Parathyroid adenoma (tissue), 2 donors: ENCODE results near the gene MMP24OS.
A peak's percentile ranks its signal among the peaks of the same experiment; 100 is the strongest.
"Not testable (repeated sequence)": the region's sequence is repeated elsewhere in the genome, so short reads cannot be mapped to it uniquely, and the experiment has no call there.

ENCODE experiments used
- H2AFZ ChIP-seq: fragments of 300-600 bp; sonication (generic); one replicate; pipeline ENCODE4 v1.7.0; 2017; ENCODE audit warnings: antibody characterized with exemption, mild to moderate bottlenecking
- H3K27ac ChIP-seq: fragments of 300-600 bp; sonication (generic); one replicate; pipeline ENCODE4 v1.7.0; 2017
- H3K27me3 ChIP-seq: fragments of 300-600 bp; sonication (generic); one replicate; pipeline ENCODE4 v1.7.0; 2017; ENCODE audit warnings: low read length; ENCODE audit not compliant: control insufficient read depth, insufficient read depth
- H3K36me3 ChIP-seq: fragments of 300-600 bp; sonication (generic); one replicate; pipeline ENCODE4 v1.7.0; 2017; ENCODE audit warnings: low read length; ENCODE audit not compliant: control insufficient read depth, insufficient read depth
- H3K4me1 ChIP-seq: fragments of 300-600 bp; sonication (generic); one replicate; pipeline ENCODE4 v1.7.0; 2017; ENCODE audit warnings: control low read depth
- H3K4me2 ChIP-seq: fragments of 300-600 bp; sonication (generic); one replicate; pipeline ENCODE4 v1.7.0; 2017; ENCODE audit warnings: low read length
- H3K4me3 ChIP-seq: fragments of 300-600 bp; sonication (generic); one replicate; pipeline ENCODE4 v1.7.0; 2017; ENCODE audit warnings: low read depth, low read length
- H3K79me2 ChIP-seq: fragments of 300-600 bp; sonication (generic); one replicate; pipeline ENCODE4 v1.7.0; 2017; ENCODE audit warnings: control low read depth
- H3K9ac ChIP-seq: fragments of 300-600 bp; sonication (generic); one replicate; pipeline ENCODE4 v1.7.0; 2017; ENCODE audit warnings: mild to moderate bottlenecking
- H3K9me3 ChIP-seq: fragments of 300-600 bp; sonication (generic); one replicate; pipeline ENCODE4 v1.7.0; 2017; ENCODE audit warnings: low read length; ENCODE audit not compliant: control insufficient read depth
- CTCF ChIP-seq: fragments of 300-600 bp; sonication (generic); IDR thresholded peaks from one replicate; pipeline ENCODE4 v1.7.0; 2017; ENCODE audit warnings: antibody characterized with exemption, mild to moderate bottlenecking
- donor health status: primary hyperparathyroidism.

MMP24OS gene

DNA sequence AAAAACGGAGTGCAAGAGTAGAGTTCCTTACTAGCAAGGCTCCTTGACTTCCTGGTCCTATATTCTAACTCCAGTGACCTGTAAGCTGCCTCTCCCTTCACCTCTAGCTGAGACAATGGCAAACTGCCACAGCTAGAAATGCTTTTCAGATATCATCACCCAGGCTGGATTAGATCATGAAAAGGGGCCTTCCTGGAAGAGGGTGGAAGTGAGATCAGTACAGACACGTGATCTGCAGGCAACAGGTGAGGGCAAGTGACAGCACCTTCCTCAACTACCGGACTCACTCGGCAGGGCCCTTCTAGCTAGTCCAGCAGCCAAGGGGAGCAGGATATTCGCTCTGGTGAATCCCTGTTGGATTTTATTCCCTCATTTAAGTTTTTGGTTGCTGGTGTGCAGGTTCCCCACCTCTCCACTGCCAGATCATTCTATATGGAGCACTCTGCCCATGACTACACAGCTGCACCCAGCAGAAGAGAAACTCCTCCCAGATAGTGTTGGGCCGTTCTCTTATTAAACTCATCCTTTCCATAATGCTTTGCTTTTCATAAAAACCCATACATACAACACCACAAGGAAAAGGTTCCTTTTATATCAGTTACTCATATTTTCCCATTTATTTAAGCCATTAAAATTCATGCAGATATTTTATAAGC is 40.7 kb upstream of the MMP24OS start:
- no peak for TF ChIP-seq CTCF
- peak overlapping the region; percentile 9 for H3K4me2 ChIP-seq
- H3K27ac ChIP-seq: peak overlapping the region; percentile 5
- H3K4me3 ChIP-seq: no peak overlapping the region
- peaks cover 3% of the 10 kb centered on the region for H3K4me1 ChIP-seq
- H3K9ac ChIP-seq: no peak overlapping the region
- H3K27me3 ChIP-seq: no peaks in the 10 kb centered on the region
- no peaks in the 10 kb centered on the region for H3K9me3 ChIP-seq
- no peak overlapping the region for H2AFZ ChIP-seq
- H3K36me3 ChIP-seq: no peaks in the 10 kb centered on the region
- peaks cover 1% of the 10 kb centered on the region for H3K79me2 ChIP-seq

- H3K9ac ChIP-seq: no peak overlapping the region
- no peaks in the 10 kb centered on the region for H3K36me3 ChIP-seq
- no peaks in the 10 kb centered on the region for H3K79me2 ChIP-seq
- no peaks in the 10 kb centered on the region for H3K9me3 ChIP-seq
- no peak overlapping the region for H2AFZ ChIP-seq
- TF ChIP-seq CTCF: no peak
- no peaks in the 10 kb centered on the region for H3K27me3 ChIP-seq
- no peak overlapping the region for H3K4me3 ChIP-seq
- peak overlapping the region; percentile 9 for H3K4me2 ChIP-seq
- peaks cover 3% of the 10 kb centered on the region for H3K4me1 ChIP-seq
- peak overlapping the region; percentile 5 for H3K27ac ChIP-seq
These were observed 39.7 kb upstream of the MMP24OS start for GRCh38 chr20:35317416-35318210.

GRCh38 chr20:35316086-35316485 is 38.2 kb upstream of the MMP24OS start:
- H3K79me2 ChIP-seq: no peaks in the 10 kb centered on the region
- H3K4me1 ChIP-seq: peaks cover 3% of the 10 kb centered on the region
- no peak overlapping the region for H3K4me2 ChIP-seq
- H2AFZ ChIP-seq: no peak overlapping the region
- H3K4me3 ChIP-seq: no peak overlapping the region
- H3K9ac ChIP-seq: no peak overlapping the region
- no peaks in the 10 kb centered on the region for H3K9me3 ChIP-seq
- H3K27me3 ChIP-seq: no peaks in the 10 kb centered on the region
- no peaks in the 10 kb centered on the region for H3K36me3 ChIP-seq
- H3K27ac ChIP-seq: no peak overlapping the region
- no peak for TF ChIP-seq CTCF

DNA sequence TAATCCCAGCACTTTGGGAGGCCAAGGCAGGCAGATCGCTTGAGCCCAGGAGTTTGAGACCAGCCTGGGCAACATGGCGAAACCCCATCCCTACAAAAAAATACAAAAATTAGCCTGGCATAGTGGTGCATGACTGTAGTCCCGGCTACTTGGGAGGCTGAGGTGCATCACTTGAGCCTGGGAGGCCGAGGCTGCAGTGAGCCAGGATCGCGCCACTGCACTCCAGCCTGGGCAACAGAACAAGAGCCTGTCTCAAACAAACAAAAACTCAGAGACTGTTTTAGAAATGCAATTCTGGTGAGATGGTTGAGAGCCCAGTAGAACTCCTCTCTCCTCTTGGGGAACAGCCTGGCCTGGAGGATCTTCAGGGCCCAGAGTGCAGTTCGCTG is 37.7 kb upstream of the MMP24OS start:
- not testable (repeated sequence) for H3K9me3 ChIP-seq, H3K4me3 ChIP-seq, H3K79me2 ChIP-seq, H3K27ac ChIP-seq, H2AFZ ChIP-seq, H3K36me3 ChIP-seq, H3K4me1 ChIP-seq, H3K9ac ChIP-seq, H3K4me2 ChIP-seq, H3K27me3 ChIP-seq

DNA sequence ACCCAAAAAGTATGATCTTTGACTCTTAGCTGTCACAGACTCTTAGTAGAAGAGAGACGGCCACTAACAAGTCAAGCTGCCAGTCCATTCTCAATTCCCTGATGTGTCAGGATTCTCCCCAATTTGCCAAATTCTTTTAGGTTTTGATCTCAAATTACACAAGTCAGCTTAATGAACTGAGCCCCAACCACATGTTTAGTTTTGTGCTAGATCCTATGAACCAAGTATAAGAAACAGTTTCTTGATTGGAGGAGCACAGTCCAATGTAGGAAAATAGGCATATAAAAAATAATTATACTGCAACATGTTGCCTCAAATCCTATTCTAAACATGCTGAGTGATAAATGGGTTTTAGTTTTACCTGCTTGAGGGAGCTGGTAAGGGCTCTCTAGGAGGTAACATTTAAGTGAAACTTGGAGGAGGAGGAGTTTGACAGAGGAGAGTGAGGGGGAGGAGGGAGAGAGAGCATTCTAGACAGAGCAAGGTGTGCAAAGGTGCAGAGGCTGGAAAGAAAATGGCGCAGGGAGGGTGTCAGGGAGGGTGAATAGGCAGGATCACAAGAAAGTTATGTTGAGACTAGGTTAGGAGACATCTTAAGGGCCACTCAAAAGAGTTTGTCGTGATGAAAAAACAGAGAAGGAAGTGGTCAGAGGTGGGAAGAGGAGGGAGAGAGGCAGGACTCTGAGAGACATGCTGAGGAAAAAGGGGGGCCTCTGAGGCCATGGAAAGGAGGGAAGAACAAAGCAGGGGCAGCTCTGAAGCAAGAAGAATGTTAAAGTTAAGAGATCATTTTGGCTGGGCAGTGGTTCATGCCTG is 37.1 kb upstream of the MMP24OS start:
- Histone ChIP-seq H3K4me1 (peaks cover 3% of the 10 kb centered on the region), H3K36me3 (no peaks in the 10 kb centered on the region), H3K79me2 (no peaks in the 10 kb centered on the region), H3K9ac (no peak overlapping the region), H3K9me3 (no peaks in the 10 kb centered on the region), H3K27ac (no peak overlapping the region), H3K4me3 (no peak overlapping the region), H3K27me3 (no peaks in the 10 kb centered on the region), H2AFZ (no peak overlapping the region), H3K4me2 (no peak overlapping the region)
- no peak for TF ChIP-seq CTCF
